Measurements from ENCODE around the gene ENTPD3. TPM values are rescaled to one million over a fixed set of nuclear protein-coding genes. Genes with fewer than 3 reads are reported as not detected.

The ENTPD3 gene
- total RNA-seq, 4 donors from 2014 or later, result 2.1 to 5.7 (median 4.9) TPM

DNA sequence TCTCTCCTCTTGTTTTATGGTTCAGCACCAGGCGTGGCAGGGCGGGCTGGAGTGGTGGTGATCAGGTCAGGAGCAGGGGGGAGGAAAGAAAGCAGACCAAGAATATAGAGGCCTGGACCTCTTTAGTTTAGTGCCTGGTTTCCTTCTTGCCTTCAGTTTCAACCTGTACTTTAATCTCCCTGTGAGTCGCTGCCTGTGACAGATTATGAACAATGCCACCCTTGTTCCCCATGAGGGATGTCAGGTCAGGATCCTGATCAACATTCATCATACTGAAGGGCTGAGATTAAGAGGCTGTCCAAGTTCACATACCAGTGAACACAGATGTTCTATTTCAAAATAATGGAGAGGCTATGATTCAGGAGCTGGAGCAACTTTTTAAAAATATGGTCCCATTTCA, 11.4 kb downstream of the ENTPD3 start:
- 72 to 87% methylated on average over 3 of the region's 3 CpGs for WGBS, 2 donors
- H3K9me3 ChIP-seq, result no peaks in the 10 kb centered on the region
- H3K4me1 ChIP-seq, result no peaks in the 10 kb centered on the region
- intact Hi-C loops (cut with DNase I), result no loop called here
- H3K36me3 ChIP-seq, result no peaks in the 10 kb centered on the region
- H3K4me3 ChIP-seq (replicated peaks in 1 of 3), result no peak overlapping the region
- no peak for DNase-seq
- H3K27me3 ChIP-seq, result no peaks in the 10 kb centered on the region
- no peak overlapping the region for H3K27ac ChIP-seq
- no peak for TF ChIP-seq POLR2A (IDR thresholded peaks at IDR 0.05)
- TF ChIP-seq, protein P1, sequence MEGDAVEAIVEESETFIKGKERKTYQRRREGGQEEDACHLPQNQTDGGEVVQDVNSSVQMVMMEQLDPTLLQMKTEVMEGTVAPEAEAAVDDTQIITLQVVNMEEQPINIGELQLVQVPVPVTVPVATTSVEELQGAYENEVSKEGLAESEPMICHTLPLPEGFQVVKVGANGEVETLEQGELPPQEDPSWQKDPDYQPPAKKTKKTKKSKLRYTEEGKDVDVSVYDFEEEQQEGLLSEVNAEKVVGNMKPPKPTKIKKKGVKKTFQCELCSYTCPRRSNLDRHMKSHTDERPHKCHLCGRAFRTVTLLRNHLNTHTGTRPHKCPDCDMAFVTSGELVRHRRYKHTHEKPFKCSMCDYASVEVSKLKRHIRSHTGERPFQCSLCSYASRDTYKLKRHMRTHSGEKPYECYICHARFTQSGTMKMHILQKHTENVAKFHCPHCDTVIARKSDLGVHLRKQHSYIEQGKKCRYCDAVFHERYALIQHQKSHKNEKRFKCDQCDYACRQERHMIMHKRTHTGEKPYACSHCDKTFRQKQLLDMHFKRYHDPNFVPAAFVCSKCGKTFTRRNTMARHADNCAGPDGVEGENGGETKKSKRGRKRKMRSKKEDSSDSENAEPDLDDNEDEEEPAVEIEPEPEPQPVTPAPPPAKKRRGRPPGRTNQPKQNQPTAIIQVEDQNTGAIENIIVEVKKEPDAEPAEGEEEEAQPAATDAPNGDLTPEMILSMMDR (IDR thresholded peaks at IDR 0.05), result no peak

DNA sequence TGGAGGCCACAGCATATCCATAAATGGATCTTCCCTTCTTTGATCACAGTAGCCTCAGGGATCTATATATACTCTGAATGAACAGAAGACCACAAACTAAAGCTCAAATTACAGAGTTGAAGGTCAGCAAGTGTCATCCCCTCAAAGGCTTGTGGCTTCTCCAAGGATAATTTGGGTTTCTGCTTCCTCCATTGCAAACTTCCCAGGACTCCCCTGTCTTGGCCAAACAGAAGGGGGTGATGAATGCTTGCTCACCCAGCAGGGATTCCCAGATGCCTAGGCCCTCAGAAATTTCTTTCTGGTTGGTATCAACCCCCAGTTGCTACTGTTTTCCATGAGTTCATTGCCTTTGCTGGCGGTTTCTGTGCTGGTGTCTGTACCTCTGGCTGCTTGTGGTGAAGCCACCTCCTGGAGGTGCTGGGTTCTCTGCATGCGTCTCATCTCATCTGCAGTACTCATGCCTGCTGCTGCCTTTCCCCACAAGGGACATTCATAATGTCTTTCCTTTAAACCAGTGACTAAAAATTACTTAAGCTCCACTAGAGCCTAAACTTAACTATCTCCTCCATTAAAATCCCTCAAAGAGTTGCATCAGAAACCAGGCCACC, 17.7 kb downstream of the ENTPD3 start:
- Histone ChIP-seq H3K27me3 (no peaks in the 10 kb centered on the region), H3K4me3 (replicated peaks in 1 of 3) (no peak overlapping the region), H3K36me3 (no peaks in the 10 kb centered on the region), H3K4me1 (no peaks in the 10 kb centered on the region), H3K27ac (no peak overlapping the region), H3K9me3 (no peaks in the 10 kb centered on the region)
- 94 to 95% methylated on average over 2 of the region's 2 CpGs for WGBS, 2 donors
- no peak for DNase-seq
- intact Hi-C loops (cut with DNase I), result no loop called here
- TF ChIP-seq, protein P1 (IDR thresholded peaks at IDR 0.05), result no peak
- TF ChIP-seq POLR2A (IDR thresholded peaks at IDR 0.05), result no peak

DNA sequence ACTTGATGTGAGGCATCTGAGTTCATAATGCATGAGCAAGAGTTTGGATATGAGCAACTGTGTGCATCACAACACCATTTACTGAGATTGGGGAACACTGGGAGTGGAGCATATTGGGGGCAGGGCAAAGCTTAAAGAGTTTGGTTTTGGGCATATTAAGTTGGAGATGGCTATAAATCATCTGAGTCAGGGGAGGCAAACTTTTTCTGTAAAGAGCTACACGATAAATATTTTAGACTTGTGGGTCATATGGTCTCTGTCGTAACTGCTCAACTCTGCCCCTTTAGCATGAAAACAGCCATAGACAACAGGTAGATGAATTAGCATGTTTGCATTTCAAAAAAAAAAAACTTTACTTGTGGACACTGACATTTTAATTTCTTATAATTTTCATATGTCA, 20.0 kb downstream of the ENTPD3 start:
- H3K9me3 ChIP-seq, result no peaks in the 10 kb centered on the region
- 88 to 91% methylated on average over 2 of the region's 2 CpGs for WGBS, 2 donors
- H3K4me1 ChIP-seq, result no peaks in the 10 kb centered on the region
- H3K4me3 ChIP-seq (replicated peaks in 1 of 3), result no peak overlapping the region
- TF ChIP-seq, protein P1 (IDR thresholded peaks at IDR 0.05), result no peak
- TF ChIP-seq POLR2A (IDR thresholded peaks at IDR 0.05), result no peak
- intact Hi-C loops (cut with DNase I), result no loop called here
- no peak overlapping the region for H3K27ac ChIP-seq
- no peaks in the 10 kb centered on the region for H3K27me3 ChIP-seq
- H3K36me3 ChIP-seq, result no peaks in the 10 kb centered on the region
- no peak for DNase-seq

DNA sequence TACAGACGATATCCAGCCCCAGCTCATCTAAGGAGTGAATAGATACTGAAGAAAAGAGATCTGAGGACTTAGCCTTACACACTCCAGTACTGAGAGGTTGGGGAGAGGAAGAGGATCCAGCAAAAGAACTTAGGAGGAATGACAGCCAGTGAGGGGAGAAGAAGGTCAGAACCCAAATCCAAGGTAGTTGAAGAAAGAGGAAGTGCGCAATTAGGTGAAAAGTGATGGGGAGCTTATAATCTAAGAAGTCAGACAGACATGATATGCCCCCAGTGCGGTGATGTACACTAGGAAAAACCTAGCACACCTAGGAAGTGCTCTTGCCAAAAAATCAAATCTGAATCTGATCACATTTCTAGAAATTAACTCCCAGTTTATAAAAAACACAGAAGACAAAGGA, 20.6 kb downstream of the ENTPD3 start:
- intact Hi-C loops (cut with DNase I), result no loop called here
- H3K27ac ChIP-seq, result no peak overlapping the region
- H3K36me3 ChIP-seq, result no peaks in the 10 kb centered on the region
- H3K9me3 ChIP-seq, result no peaks in the 10 kb centered on the region
- H3K27me3 ChIP-seq, result no peaks in the 10 kb centered on the region
- no peak for DNase-seq
- H3K4me1 ChIP-seq, result no peaks in the 10 kb centered on the region
- 80 to 83% methylated on average over 3 of the region's 3 CpGs for WGBS, 2 donors
- no peak for TF ChIP-seq POLR2A (IDR thresholded peaks at IDR 0.05)
- TF ChIP-seq, protein P1 (IDR thresholded peaks at IDR 0.05), result no peak
- no peak overlapping the region for H3K4me3 ChIP-seq (replicated peaks in 1 of 3)

DNA sequence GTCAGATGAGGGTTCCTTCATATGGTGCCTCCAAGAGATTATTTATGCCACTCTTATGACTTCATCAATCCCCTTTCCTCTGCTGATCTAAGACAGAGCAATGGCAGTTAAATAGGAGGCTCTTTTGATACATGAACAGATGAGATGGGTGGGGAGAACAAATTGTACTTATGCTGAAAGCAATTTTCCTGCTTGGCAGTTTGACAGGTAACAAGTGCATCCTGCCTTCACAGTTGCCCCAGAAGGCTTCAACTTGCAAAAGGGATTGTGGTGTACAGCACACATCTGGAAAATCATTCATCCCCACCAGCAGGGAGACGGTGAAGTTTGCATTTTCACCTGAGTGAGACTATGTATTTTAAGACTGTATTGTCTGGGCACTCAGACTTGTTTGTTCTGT, 27.3 kb downstream of the ENTPD3 start:
- Histone ChIP-seq H3K36me3 (no peaks in the 10 kb centered on the region), H3K27me3 (no peaks in the 10 kb centered on the region), H3K4me3 (replicated peaks in 1 of 3) (no peak overlapping the region), H3K9me3 (no peaks in the 10 kb centered on the region), H3K4me1 (no peaks in the 10 kb centered on the region), H3K27ac (no peak overlapping the region)
- peak in 1 of 2 donors; percentile 3 for DNase-seq
- TF ChIP-seq, protein P1 (IDR thresholded peaks at IDR 0.05), result no peak
- no peak for TF ChIP-seq POLR2A (IDR thresholded peaks at IDR 0.05)
- intact Hi-C loops (cut with DNase I), result no loop called here
- WGBS, 2 donors, result 29 to 40% methylated on average over 1 of the region's 1 CpG
